HG03565 (cell line): ENCODE data around the gene ODAPH.
"Not testable (repeated sequence)": the region's sequence is repeated elsewhere in the genome, so short reads cannot be mapped to it uniquely, and the experiment has no call there.

ENCODE experiments used
- ATAC-seq: cut with Tn5 transposase; IDR thresholded peaks from one replicate; pipeline ENCODE4 v1.9.1; 2021; ENCODE audit warnings: mild to moderate bottlenecking, moderate library complexity; ENCODE audit not compliant: unreplicated experiment

ODAPH gene

DNA sequence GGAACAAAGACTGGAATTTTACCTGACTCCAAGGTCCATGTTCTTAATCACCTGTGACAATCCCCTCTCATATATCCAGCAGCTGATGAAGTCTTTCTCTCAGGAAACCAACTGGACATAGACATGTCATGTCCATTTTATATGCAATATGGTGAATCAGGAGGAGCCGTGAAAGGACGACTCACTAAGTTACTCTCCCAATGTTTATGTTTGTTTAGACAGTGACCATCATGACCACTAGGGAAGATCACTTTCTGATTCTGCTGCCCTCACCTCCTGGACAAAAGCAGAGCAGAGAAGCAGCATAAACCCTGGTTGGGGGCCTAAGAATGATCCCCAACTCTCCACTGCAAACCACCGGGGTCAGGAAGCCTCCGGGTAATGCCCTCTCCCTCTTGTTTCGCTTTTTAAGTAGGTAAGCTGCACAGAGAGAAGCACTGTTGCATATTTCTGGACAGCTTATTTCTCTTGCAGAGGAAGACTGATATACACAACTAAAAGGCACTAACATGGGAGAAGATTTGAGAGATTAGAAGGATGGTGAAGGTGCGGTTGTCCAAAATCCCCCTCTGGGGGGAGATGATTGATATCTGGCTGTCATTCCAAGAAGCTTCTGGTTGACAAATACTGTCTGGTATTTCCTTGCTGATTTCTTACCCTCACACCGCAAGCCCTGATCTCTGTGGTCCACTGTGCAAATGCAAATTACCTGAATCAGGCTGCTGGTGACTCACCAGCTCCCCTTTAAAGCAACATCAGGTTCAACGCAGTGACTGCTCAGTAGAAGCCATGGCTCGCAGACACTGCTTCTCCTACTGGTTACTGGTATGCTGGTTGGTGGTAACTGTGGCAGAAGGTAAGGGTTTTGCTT is at the start of gene ODAPH:
ODAPH (plus strand) TSS at position 773 of the 871 bp plus-strand sequence; CDS start at position 790, 17 bp downstream.
- peak; percentile 98 for ATAC-seq

GRCh38 chr4:75509592-75509991 is 46.3 kb upstream of the ODAPH start:
- not testable (repeated sequence) for ATAC-seq

GRCh38 chr4:75511841-75512240 is 44.0 kb upstream of the ODAPH start:
- no peak for ATAC-seq

DNA sequence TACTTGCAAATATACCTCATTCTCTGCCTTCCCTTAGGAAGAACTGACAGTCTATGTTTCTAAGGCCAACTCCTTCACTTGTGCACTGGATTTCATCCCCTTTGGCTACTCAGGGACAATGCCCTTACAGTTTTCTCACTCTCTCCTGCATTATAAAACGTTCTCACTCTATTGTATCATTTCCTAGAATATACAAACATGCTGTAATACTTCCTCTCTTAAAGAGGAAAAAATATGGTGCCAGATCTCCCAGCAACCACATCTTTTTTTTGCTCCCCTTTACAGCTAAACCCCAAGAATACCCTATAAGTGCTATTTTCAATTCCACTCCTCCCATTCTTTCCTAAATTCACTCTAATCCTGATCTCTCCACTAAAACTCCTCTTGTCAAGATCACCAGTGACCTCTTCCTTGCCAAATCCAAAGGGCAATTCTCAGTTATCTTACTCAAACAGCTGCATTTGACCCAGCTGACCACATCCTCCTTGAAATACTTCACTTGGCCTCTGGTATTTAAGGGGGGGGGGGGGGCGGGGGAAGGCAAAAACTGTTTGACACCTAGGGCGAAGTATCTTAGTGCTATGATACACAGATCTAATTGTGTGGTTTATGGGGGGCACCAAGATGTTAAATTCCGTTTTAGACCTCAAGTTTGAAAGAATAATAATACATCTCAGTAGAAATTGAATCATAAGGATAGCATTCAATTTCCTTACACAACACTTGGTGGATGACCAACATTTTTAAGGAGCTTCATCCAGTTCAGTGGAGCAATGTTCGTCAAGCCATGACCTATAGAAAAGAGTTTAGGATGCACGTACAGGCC is 43.3 kb upstream of the ODAPH start:
- ATAC-seq, result no peak

DNA sequence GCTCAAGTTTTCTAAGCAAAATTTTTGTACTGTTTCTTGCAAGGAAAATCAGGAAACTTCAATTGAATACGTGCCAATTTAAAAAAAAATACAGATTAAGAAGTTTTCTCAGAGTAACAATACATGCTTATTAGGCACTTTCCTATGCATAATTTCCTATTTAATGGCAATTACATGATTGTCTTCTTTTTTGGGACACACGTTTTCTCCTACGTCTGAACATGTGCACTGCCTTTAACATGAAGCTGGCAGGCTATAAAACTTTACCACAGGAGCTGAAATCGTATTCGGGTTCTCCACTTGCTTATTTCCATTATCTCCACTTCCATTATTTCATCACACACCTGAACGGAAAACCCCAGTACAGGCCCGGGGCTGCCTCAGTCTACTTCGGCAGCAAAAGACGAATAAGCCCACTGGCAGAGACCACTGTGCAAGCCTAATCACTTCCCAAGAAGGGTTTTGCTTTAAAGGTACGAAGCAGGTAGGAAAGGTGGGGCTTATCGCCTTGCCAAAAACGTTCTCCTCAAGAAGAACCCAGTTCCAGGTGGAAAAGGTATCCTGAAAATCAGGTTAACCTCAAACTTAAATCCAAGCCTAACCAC is 42.2 kb upstream of the ODAPH start:
- ATAC-seq, result peak; percentile 0

- peak; percentile 92 for ATAC-seq
Observed at GRCh38 chr4:75514131-75514948, 41.5 kb upstream of the ODAPH start, which contains the start of the genes RCHY1 and THAP6. Gene RCHY1 (minus strand): TSS chr4:75514403. CDS start chr4:75514286, 117 bp downstream. Gene THAP6 (plus strand): TSS chr4:75514473. CDS start chr4:75515453, 980 bp downstream.

GRCh38 chr4:75514949-75515612 is 40.8 kb upstream of the ODAPH start:
- no peak for ATAC-seq

- ATAC-seq, result no peak
Observed at GRCh38 chr4:75516144-75516543, 39.7 kb upstream of the ODAPH start.

GRCh38 chr4:75519452-75519851 is 36.4 kb upstream of the ODAPH start:
- ATAC-seq, result not testable (repeated sequence)

GRCh38 chr4:75525086-75525485 is 30.8 kb upstream of the ODAPH start:
- no peak for ATAC-seq

DNA sequence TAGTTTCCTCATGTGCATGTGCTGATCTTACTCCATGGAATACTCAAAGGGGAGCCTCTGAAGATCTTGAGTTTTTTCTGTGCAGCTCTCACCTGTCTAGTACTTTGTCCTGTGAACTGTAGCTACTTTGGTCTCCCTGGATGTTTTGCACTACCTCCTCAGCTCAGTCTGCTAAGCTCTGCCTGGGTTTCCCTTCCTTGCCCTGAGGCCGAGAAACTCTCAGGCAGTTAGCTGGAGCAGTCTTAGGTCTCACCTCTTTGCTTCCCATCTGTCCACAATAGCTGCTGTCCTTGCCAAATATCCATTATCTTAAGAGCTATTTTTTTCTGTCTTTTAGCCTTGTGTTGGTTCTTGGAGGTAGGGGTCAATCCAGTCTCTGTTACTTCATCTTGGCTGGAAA is 30.0 kb upstream of the ODAPH start:
- ATAC-seq, result no peak

DNA sequence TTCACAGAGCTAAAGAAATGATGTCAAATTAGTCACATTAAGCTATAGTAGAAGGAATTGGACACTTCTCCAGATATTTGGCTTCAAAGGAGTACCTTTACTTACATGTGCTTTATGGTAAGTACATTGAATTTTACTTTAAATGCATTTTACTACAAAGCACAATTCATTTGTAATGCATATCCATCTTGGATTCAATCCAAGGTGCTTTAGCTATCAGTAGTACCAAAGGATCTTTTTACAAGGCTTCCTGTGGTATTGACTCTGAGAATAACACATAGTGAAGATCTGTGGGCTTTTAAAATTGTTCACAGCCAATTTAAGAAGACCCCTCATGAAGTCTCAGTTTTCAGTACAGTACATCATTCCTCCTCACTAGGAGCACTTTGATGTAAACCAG is 28.4 kb upstream of the ODAPH start:
- no peak for ATAC-seq

DNA sequence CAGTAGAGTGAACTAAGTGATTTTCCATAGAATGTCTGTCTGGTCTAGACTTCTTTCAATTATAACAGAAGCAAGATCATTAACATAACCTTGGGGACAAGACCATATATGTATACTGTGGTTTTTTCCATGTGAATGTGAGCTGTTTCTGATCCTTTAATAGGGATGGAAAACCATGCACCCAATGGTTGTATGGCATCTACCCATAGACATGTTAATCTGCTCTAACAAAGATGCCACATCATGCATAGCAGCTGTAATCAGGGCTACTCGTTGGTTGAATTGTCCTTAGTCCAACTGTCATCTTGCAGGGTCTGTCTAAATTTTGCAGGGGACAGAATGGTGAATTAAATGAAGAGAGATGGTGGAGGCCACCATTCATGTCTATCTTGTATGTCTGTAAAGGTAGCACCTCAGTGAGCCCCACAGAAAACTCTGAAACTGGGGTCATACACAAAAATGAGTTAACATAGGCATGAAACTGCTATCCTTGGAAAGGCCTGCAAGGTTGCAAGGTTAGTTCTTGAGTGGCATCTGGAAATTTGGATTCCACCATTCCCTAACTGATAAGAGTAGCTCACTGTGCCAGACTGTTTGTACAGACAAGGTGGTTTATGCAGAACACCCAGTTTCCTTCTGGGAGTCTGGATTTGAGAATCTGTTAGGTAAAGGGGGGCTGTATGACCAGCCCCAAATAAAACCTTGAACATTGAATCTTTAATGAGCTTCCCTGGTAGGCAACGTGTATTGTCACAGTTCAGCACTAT is 25.1 kb upstream of the ODAPH start:
- no peak for ATAC-seq

GRCh38 chr4:75531536-75532143 is 24.2 kb upstream of the ODAPH start:
- not testable (repeated sequence) for ATAC-seq

GRCh38 chr4:75533339-75533887 is 22.5 kb upstream of the ODAPH start:
- not testable (repeated sequence) for ATAC-seq

DNA sequence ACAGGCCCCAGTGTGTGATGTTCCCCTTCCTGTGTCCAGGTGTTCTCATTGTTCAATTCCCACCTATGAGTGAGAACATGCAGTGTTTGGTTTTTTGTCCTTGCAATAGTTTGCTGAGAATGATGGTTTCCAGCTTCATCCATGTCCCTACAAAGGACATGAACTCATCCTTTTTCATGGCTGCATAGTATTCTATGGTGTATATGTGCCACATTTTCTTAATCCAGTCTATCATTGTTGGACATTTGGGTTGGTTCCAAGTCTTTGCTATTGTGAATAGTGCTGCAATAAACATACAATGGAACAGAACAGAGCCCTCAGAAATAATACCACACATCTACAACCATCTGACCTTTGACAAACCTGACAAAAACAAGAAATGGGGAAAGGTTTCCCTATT is 21.9 kb upstream of the ODAPH start:
- ATAC-seq, result not testable (repeated sequence)

GRCh38 chr4:75537308-75537707 is 18.6 kb upstream of the ODAPH start:
- not testable (repeated sequence) for ATAC-seq

DNA sequence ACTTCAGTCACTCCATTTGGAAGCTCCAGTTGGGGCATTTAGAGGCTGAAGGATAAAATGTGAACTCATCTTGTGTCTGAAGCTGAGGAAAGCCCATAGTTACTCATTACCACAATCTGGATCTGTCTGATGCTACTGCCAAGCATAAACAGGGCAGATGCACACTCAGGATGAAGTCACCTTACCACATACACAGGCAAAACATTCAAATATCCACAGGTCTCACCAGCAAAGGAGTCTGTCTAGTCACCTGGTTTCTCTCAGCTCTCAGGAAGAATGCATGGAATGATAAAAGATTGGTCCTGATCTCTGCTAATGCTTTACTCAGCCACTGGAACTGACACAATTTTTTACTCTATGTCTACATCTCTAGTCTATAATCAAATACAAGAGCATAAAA is 13.0 kb upstream of the ODAPH start:
- ATAC-seq, result no peak
